Measurements from ENCODE around the gene GPR137B. TPM values are rescaled to one million over a fixed set of nuclear protein-coding genes. Genes with fewer than 3 reads are reported as not detected.

GPR137B gene
- total RNA-seq, 1 experiment from 2014 or later = 7.1 TPM

- H3K9me3 ChIP-seq (ENCODE audit: low read depth, low read length, poor library complexity, severe bottlenecking) = no peaks in the 10 kb centered on the region
- no peaks in the 10 kb centered on the region for H3K36me3 ChIP-seq (ENCODE audit: insufficient read depth, low read length, poor library complexity, severe bottlenecking)
- DNase-seq (ENCODE audit: low spot score) = no peak
- no peaks in the 10 kb centered on the region for H3K4me1 ChIP-seq (ENCODE audit: insufficient read depth, low read length, poor library complexity, severe bottlenecking)
- CTCF ChIA-PET = no interaction called here
- no peaks in the 10 kb centered on the region for H3K27me3 ChIP-seq (replicated peaks; ENCODE audit: insufficient read depth, low read depth, low read length, poor library complexity)
- H3K27ac ChIP-seq (ENCODE audit: low read depth, low read length, poor library complexity, severe bottlenecking) = no peak overlapping the region
- intact Hi-C loops (cut with micrococcal nuclease; ENCODE audit: unreplicated experiment) = no loop called here
- BruUV-seq (replicated peaks) = no TSS peak
- H3K4me3 ChIP-seq (ENCODE audit: low read depth, low read length, poor library complexity, severe bottlenecking) = no peak overlapping the region
- POLR2A ChIA-PET (ENCODE audit: low non-redundant PET) = no interaction called here
- no peak for TF ChIP-seq CTCF (conservative IDR thresholded peaks at IDR 0.05; ENCODE audit: low read depth, low read length)
Measured at GRCh38 chr1:236128646-236129178, 13.6 kb upstream of the GPR137B start.

GRCh38 chr1:236129306-236129705 is 13.0 kb upstream of the GPR137B start:
- no peak overlapping the region for H3K4me3 ChIP-seq (ENCODE audit: low read depth, low read length, poor library complexity, severe bottlenecking)
- intact Hi-C loops (cut with micrococcal nuclease; ENCODE audit: unreplicated experiment) = no loop called here
- H3K27me3 ChIP-seq (replicated peaks; ENCODE audit: insufficient read depth, low read depth, low read length, poor library complexity) = no peaks in the 10 kb centered on the region
- no peak overlapping the region for H3K27ac ChIP-seq (ENCODE audit: low read depth, low read length, poor library complexity, severe bottlenecking)
- no peaks in the 10 kb centered on the region for H3K4me1 ChIP-seq (ENCODE audit: insufficient read depth, low read length, poor library complexity, severe bottlenecking)
- H3K9me3 ChIP-seq (ENCODE audit: low read depth, low read length, poor library complexity, severe bottlenecking) = no peaks in the 10 kb centered on the region
- TF ChIP-seq CTCF (conservative IDR thresholded peaks at IDR 0.05; ENCODE audit: low read depth, low read length) (no peak), EZH2 (IDR thresholded peaks at IDR 0.05; ENCODE audit: borderline replicate concordance, low read depth, low read length, poor library complexity, severe bottlenecking) (no peak)
- POLR2A ChIA-PET (ENCODE audit: low non-redundant PET) = no interaction called here
- DNase-seq (ENCODE audit: low spot score) = no peak
- CTCF ChIA-PET = no interaction called here
- no peaks in the 10 kb centered on the region for H3K36me3 ChIP-seq (ENCODE audit: insufficient read depth, low read length, poor library complexity, severe bottlenecking)
- no TSS peak for BruUV-seq (replicated peaks)

- intact Hi-C loops (cut with micrococcal nuclease; ENCODE audit: unreplicated experiment) = no loop called here
- ChIA-PET POLR2A (ENCODE audit: low non-redundant PET) (no interaction called here), CTCF (no interaction called here)
- no peaks in the 10 kb centered on the region for H3K9me3 ChIP-seq (ENCODE audit: low read depth, low read length, poor library complexity, severe bottlenecking)
- no peaks in the 10 kb centered on the region for H3K4me1 ChIP-seq (ENCODE audit: insufficient read depth, low read length, poor library complexity, severe bottlenecking)
- no peaks in the 10 kb centered on the region for H3K27me3 ChIP-seq (replicated peaks; ENCODE audit: insufficient read depth, low read depth, low read length, poor library complexity)
- H3K27ac ChIP-seq (ENCODE audit: low read depth, low read length, poor library complexity, severe bottlenecking) = no peak overlapping the region
- H3K4me3 ChIP-seq (ENCODE audit: low read depth, low read length, poor library complexity, severe bottlenecking) = no peak overlapping the region
- no TSS peak for BruUV-seq (replicated peaks)
- DNase-seq (ENCODE audit: low spot score) = no peak
- no peaks in the 10 kb centered on the region for H3K36me3 ChIP-seq (ENCODE audit: insufficient read depth, low read length, poor library complexity, severe bottlenecking)
- no peak for TF ChIP-seq EZH2 (IDR thresholded peaks at IDR 0.05; ENCODE audit: borderline replicate concordance, low read depth, low read length, poor library complexity, severe bottlenecking)
- no peak for TF ChIP-seq CTCF (conservative IDR thresholded peaks at IDR 0.05; ENCODE audit: low read depth, low read length)
Measured at GRCh38 chr1:236130372-236130771, 12.0 kb upstream of the GPR137B start.

Measured in A673 (cell line).